Mucosa of descending colon (tissue), 3 donors: Measurements from ENCODE around the gene OTOS. TPM values are rescaled to one million over a fixed set of nuclear protein-coding genes. Genes with fewer than 3 reads are reported as not detected.

Experiments
- ATAC-seq: fragments of 200-7000 bp; cut with Tn5 transposase; one replicate; pipeline ENCODE4 v1.9.1; 2020; ENCODE audit warnings: mild to moderate bottlenecking, moderate library complexity
- DNase-seq, 3 donors: peaks; one replicate each; pipeline ENCODE4 v3.0.0-alpha.2; 2020
- H3K36me3 ChIP-seq: fragments of 200-600 bp; one replicate; pipeline ENCODE4 v1.8.0; 2021; ENCODE audit warnings: low read depth, mild to moderate bottlenecking
- H3K4me1 ChIP-seq: fragments of 200-600 bp; one replicate; pipeline ENCODE4 v1.8.0; 2021; ENCODE audit warnings: low read depth, mild to moderate bottlenecking
- H3K4me3 ChIP-seq: fragments of 200-600 bp; one replicate; pipeline ENCODE4 v1.8.0; 2021; ENCODE audit warnings: mild to moderate bottlenecking
- H3K9me3 ChIP-seq: fragments of 200-600 bp; one replicate; pipeline ENCODE4 v1.8.0; 2021; ENCODE audit warnings: mild to moderate bottlenecking
- intact Hi-C, 2 donors: fragments of 100-400 bp; cut with DNase I in 1 of 2; cut with micrococcal nuclease in 1 of 2; formaldehyde crosslinking; loops; one replicate each; pipeline versions ENCODE4 v1.11.0 to v1.11.1; 2022; cut with DNase I, micrococcal nuclease
- total RNA-seq, 3 donors: library from RNA; stranded (reverse); fragmentation: NEBNext Ultra II Directional in 2 of 3; extraction: Animal tissue kit (Norgen Biotek cat#: 25700) in 2 of 3; gene quantifications; one replicate each; pipeline versions ENCODE4 v1.2.1 to v1.2.4, GENCODE V29; 2021 to 2023
- TF ChIP-seq, protein P1 (sequence below): fragments of 200-600 bp; IDR thresholded peaks from one replicate; pipeline ENCODE4 v1.8.0; 2022; ENCODE audit warnings: antibody characterized with exemption, mild to moderate bottlenecking
- donor health status: DM: no; HTN: no; CAD: no; lungs with moderate emphysema.
- donor health status: DM: no; HTN: no; CAD: no.
- donor health status: DM: no; HTN: yes; CAD: no.

The OTOS gene
- total RNA-seq, 3 donors from 2014 or later = not detected

DNA sequence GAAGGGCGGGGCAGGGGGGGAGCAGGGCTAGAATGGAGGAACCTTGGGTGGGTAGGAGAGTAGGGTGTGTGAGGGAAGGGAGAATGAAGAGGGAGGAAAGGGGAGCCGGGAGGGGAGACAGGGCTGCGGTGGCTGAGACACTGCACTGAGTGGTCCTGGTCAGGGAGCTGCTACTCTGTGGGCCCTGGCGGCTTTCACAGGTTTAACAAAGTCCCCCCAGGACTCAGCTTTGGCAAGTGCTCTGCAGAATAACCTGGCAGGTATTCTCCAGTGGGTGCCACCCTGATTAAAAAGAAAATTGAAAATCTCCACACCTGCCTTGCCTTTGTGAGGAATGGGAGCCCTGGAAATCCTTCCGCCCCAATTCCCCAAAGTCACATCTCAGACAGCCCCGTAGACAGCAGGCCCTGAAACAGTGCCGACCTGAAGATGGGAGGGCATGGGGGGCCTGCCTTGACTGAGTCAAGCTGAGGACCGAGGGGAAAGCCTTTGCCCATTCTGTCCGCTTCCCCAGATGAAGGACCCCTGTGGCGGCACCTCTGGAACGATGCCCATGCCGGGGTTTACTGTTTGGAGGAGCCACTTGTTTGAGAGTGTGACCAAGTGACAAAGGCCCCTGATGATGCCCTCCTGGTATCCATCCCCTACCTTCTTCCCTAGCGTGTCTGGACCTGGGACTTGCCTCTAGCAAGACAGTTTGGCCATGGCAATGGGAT is 43.6 kb upstream of the OTOS start:
- TF ChIP-seq, protein P1, sequence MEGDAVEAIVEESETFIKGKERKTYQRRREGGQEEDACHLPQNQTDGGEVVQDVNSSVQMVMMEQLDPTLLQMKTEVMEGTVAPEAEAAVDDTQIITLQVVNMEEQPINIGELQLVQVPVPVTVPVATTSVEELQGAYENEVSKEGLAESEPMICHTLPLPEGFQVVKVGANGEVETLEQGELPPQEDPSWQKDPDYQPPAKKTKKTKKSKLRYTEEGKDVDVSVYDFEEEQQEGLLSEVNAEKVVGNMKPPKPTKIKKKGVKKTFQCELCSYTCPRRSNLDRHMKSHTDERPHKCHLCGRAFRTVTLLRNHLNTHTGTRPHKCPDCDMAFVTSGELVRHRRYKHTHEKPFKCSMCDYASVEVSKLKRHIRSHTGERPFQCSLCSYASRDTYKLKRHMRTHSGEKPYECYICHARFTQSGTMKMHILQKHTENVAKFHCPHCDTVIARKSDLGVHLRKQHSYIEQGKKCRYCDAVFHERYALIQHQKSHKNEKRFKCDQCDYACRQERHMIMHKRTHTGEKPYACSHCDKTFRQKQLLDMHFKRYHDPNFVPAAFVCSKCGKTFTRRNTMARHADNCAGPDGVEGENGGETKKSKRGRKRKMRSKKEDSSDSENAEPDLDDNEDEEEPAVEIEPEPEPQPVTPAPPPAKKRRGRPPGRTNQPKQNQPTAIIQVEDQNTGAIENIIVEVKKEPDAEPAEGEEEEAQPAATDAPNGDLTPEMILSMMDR = no peak
- Histone ChIP-seq H3K9me3 (no peaks in the 10 kb centered on the region), H3K4me3 (no peak overlapping the region), H3K4me1 (no peaks in the 10 kb centered on the region), H3K36me3 (no peaks in the 10 kb centered on the region)
- intact Hi-C loops = no loop called here
- no peak for DNase-seq
- no peak for ATAC-seq

DNA sequence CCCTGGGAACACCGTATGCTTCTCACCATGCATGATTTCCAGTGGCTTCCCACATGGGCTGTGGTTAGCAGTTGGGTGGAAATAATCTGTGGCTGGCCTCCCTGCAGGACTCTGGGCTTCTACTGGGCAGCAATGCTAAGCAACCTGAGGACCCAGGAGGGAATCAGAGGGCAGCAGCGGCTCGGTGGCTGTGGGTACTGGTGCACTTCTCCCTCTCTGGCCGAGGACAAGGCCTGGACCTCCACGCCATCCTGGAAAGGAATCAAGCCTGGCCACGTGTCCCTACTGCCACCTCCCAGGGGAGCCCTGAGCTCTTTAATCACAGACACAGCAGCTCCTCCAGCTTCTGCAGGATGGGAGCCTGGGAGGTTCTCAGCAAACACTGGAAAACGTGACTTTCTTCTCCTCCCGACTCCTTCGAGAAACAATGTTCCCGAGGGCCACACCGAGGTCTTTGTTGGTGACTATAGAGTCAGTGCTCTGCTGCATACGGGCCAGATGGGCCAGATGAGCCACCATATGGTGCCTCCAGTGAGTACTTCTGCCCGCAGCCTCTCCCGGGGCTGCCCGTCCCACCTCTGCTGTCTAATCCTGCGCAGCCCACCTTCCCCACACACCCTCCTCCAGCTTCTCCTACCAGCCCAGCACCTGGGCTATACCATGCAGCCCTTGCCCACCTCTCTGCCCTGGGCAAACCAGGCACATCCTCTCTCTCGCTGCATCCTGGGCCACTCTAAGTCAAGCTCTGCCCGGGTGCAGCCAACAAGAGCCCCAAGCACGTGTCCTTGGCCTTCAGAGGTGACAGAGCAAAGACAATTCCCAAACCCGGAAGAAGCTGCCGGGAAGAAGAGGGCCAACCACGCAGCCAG is 42.8 kb upstream of the OTOS start:
- intact Hi-C loops = no loop called here
- no peaks in the 10 kb centered on the region for H3K36me3 ChIP-seq
- ATAC-seq (no peak), DNase-seq (no peak)
- H3K4me3 ChIP-seq = no peak overlapping the region
- no peaks in the 10 kb centered on the region for H3K4me1 ChIP-seq
- H3K9me3 ChIP-seq = no peaks in the 10 kb centered on the region
- TF ChIP-seq, protein P1 = no peak

DNA sequence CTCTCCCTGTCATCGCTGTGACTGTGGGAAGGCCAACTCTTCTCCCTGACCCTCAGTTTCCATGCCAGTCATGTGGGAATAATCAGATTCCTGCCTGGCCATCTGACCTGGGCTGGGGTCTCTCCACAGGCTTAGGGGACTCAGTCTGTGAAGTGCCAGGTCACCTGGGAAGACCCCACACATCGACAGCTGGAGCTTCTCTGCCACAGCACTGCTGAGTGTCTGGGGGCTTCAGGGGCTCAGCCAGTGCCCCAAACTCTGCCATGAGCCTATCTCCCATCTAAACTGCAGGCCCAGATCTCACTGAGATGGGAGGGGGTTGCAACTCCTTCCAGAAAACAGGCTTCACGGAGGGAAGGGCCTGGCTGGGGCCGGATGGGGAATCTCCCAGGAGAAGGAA is 42.0 kb upstream of the OTOS start:
- TF ChIP-seq, protein P1 = no peak
- intact Hi-C loops = no loop called here
- no peaks in the 10 kb centered on the region for H3K36me3 ChIP-seq

DNA sequence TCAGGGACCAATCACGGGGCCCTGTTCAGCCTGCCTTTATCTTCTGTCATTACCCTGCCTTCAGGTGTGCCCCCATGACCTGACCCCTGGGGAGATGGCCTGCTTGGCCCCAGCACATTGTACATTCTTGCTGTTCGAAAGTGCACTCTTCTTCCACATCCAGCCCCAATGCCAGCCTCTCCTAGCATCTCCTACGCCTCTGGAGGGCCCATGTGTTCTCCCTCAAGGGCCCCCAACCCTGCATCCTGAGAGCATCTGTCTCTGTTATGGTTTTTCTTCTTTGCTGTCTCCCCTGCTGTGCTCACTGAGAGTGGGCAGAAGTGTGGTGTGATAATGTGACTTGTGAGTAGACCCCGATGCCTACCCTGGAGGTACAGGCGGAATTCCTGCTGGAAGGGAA is 41.5 kb upstream of the OTOS start:
- TF ChIP-seq, protein P1 = no peak
- Histone ChIP-seq H3K36me3 (no peaks in the 10 kb centered on the region), H3K9me3 (no peaks in the 10 kb centered on the region), H3K4me1 (no peaks in the 10 kb centered on the region), H3K4me3 (no peak overlapping the region)
- ATAC-seq (no peak), DNase-seq (no peak)
- intact Hi-C loops = no loop called here

More for the DNA sequence above, 42.0 kb upstream of the OTOS start:
- H3K4me3 ChIP-seq = no peak overlapping the region
- ATAC-seq = no peak
- no peaks in the 10 kb centered on the region for H3K9me3 ChIP-seq
- no peak for DNase-seq
- no peaks in the 10 kb centered on the region for H3K4me1 ChIP-seq

DNA sequence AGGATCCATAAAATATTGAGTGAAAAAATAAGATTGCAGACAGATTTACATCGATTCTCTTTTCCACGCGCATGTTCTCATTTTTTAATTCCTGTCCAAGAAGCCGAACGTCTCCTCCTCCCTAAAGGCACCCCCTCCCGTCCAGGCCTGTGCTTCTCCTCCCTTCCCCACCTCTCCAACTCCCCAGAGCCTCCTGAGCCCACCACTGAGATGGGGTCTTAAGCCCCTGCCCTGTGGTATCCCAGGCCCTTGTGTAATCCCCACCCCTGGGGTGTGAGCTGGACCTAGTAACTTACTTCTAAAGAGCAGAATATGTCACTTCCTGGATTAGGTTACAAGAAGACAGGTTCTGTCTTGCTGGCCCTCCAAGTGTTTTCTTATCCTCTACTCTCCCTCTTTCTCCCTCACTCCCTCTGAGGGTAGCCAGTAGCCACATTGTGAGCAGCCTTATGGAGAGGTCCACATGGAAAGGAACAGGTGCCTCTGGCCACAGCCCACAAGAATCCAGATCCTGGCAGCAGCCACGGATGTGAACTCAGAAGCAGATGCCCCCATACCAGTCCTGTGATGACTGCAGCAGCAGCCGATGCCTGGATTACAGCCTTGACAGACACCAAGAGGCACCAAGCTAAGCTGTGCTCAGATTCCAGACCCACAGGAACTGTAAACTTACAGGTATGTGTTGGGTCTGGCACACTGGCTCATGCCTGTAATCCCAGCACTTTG is 39.6 kb upstream of the OTOS start:
- Histone ChIP-seq H3K4me1 (no peaks in the 10 kb centered on the region), H3K4me3 (no peak overlapping the region), H3K9me3 (no peaks in the 10 kb centered on the region), H3K36me3 (no peaks in the 10 kb centered on the region)
- DNase-seq = no peak
- intact Hi-C loops = no loop called here
- TF ChIP-seq, protein P1 = no peak
- ATAC-seq = no peak
